ENCODE measurements around the gene RBM41.

DNA sequence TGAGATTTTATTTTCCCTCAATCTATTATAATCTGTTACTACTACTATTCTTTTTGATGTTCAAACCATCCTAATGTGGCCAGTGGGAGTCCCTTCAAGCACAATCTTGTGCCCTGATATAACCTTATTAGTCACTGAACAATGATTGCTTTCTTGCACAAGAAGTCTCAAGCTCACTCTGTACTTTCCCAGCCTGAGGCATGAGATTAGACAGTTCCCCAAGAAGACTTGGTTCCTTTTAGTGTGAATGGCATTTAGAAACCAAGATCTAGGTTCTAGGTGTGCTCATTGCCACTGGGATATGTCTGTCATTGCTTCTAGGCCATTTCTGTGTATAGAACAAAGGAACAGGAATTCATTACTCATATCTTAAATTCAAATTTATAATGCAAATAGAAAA lies 28.0 kb upstream of the RBM41 start:
- TF ChIP-seq, protein P1, sequence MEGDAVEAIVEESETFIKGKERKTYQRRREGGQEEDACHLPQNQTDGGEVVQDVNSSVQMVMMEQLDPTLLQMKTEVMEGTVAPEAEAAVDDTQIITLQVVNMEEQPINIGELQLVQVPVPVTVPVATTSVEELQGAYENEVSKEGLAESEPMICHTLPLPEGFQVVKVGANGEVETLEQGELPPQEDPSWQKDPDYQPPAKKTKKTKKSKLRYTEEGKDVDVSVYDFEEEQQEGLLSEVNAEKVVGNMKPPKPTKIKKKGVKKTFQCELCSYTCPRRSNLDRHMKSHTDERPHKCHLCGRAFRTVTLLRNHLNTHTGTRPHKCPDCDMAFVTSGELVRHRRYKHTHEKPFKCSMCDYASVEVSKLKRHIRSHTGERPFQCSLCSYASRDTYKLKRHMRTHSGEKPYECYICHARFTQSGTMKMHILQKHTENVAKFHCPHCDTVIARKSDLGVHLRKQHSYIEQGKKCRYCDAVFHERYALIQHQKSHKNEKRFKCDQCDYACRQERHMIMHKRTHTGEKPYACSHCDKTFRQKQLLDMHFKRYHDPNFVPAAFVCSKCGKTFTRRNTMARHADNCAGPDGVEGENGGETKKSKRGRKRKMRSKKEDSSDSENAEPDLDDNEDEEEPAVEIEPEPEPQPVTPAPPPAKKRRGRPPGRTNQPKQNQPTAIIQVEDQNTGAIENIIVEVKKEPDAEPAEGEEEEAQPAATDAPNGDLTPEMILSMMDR (conservative IDR thresholded peaks at IDR 0.05; ENCODE audit: low read depth, low read length), result no peak
- no peak for TF ChIP-seq EZH2 (IDR thresholded peaks at IDR 0.05; ENCODE audit: low read length, unreplicated experiment)
